ENCODE results near the gene CHST11. TPM values are rescaled to one million over a fixed set of nuclear protein-coding genes. Genes with fewer than 3 reads are reported as not detected.

CHST11 gene
- total RNA-seq, 1 donor from 2014 or later = 44.9 TPM

GRCh38 chr12:104627990-104628830 lies 171.5 kb downstream of the CHST11 start:
- Mint-ChIP-seq H3K4me1 (peaks cover 20% of the 10 kb centered on the region), H3K27me3 (no peaks in the 10 kb centered on the region), H3K36me3 (ENCODE audit: low read depth) (peaks cover 17% of the 10 kb centered on the region), H3K9me3 (no peaks in the 10 kb centered on the region), H3K27ac (peak overlapping the region; percentile 6), H3K4me3 (no peak overlapping the region)
- DNase-seq = no peak
- intact Hi-C loops (cut with micrococcal nuclease) = no loop called here

GRCh38 chr12:104628831-104629135 lies 172.0 kb downstream of the CHST11 start:
- H3K9me3 Mint-ChIP-seq = no peaks in the 10 kb centered on the region
- DNase-seq = no peak

GRCh38 chr12:104630230-104630670 lies 173.5 kb downstream of the CHST11 start:
- peaks cover 22% of the 10 kb centered on the region for H3K4me1 Mint-ChIP-seq
- H3K4me3 Mint-ChIP-seq = no peak overlapping the region
- no peaks in the 10 kb centered on the region for H3K27me3 Mint-ChIP-seq
- no peak for DNase-seq
- intact Hi-C loops (cut with micrococcal nuclease) = no loop called here
- H3K36me3 Mint-ChIP-seq (ENCODE audit: low read depth) = peaks cover 21% of the 10 kb centered on the region
- no peaks in the 10 kb centered on the region for H3K9me3 Mint-ChIP-seq
- H3K27ac Mint-ChIP-seq = no peak overlapping the region

More at GRCh38 chr12:104628831-104629135, 172.0 kb downstream of the CHST11 start:
- intact Hi-C loops (cut with micrococcal nuclease) = no loop called here
- Mint-ChIP-seq H3K27me3 (no peaks in the 10 kb centered on the region), H3K4me1 (peaks cover 17% of the 10 kb centered on the region), H3K36me3 (ENCODE audit: low read depth) (peaks cover 17% of the 10 kb centered on the region), H3K27ac (no peak overlapping the region), H3K4me3 (no peak overlapping the region)

- no peaks in the 10 kb centered on the region for H3K9me3 Mint-ChIP-seq
- H3K27ac Mint-ChIP-seq = no peak overlapping the region
- H3K36me3 Mint-ChIP-seq (ENCODE audit: low read depth) = peaks cover 27% of the 10 kb centered on the region
- intact Hi-C loops (cut with micrococcal nuclease) = no loop called here
- H3K27me3 Mint-ChIP-seq = no peaks in the 10 kb centered on the region
- no peak for DNase-seq
- H3K4me1 Mint-ChIP-seq = peaks cover 27% of the 10 kb centered on the region
- H3K4me3 Mint-ChIP-seq = no peak overlapping the region
Observed at GRCh38 chr12:104631867-104632266, 175.1 kb downstream of the CHST11 start.

- intact Hi-C loops (cut with micrococcal nuclease) = no loop called here
- H3K4me3 Mint-ChIP-seq = no peak overlapping the region
- peaks cover 31% of the 10 kb centered on the region for H3K4me1 Mint-ChIP-seq
- H3K9me3 Mint-ChIP-seq = no peaks in the 10 kb centered on the region
- H3K36me3 Mint-ChIP-seq (ENCODE audit: low read depth) = peaks cover 23% of the 10 kb centered on the region
- no peaks in the 10 kb centered on the region for H3K27me3 Mint-ChIP-seq
- no peak for DNase-seq
- no peak overlapping the region for H3K27ac Mint-ChIP-seq
Observed at GRCh38 chr12:104632724-104633201, 176.0 kb downstream of the CHST11 start.

- Mint-ChIP-seq H3K9me3 (peaks cover under 1% of the 10 kb centered on the region), H3K36me3 (ENCODE audit: low read depth) (peaks cover 30% of the 10 kb centered on the region), H3K27ac (no peak overlapping the region), H3K27me3 (no peaks in the 10 kb centered on the region), H3K4me3 (no peak overlapping the region), H3K4me1 (peaks cover 42% of the 10 kb centered on the region)
- intact Hi-C loops (cut with micrococcal nuclease) = no loop called here
- DNase-seq = no peak
Observed at GRCh38 chr12:104634044-104634443, 177.3 kb downstream of the CHST11 start.

GRCh38 chr12:104634852-104635251 lies 178.1 kb downstream of the CHST11 start:
- intact Hi-C loops (cut with micrococcal nuclease) = no loop called here
- peaks cover 8% of the 10 kb centered on the region for H3K9me3 Mint-ChIP-seq
- no peak for DNase-seq
- H3K4me1 Mint-ChIP-seq = peaks cover 50% of the 10 kb centered on the region
- H3K27me3 Mint-ChIP-seq = no peaks in the 10 kb centered on the region
- no peak overlapping the region for H3K4me3 Mint-ChIP-seq
- H3K36me3 Mint-ChIP-seq (ENCODE audit: low read depth) = peaks cover 38% of the 10 kb centered on the region
- no peak overlapping the region for H3K27ac Mint-ChIP-seq

GRCh38 chr12:104635607-104636343 lies 179.0 kb downstream of the CHST11 start:
- no peak for DNase-seq
- no peak overlapping the region for H3K27ac Mint-ChIP-seq

GRCh38 chr12:104636496-104636895 lies 179.7 kb downstream of the CHST11 start:
- Mint-ChIP-seq H3K36me3 (ENCODE audit: low read depth) (peaks cover 46% of the 10 kb centered on the region), H3K27ac (no peak overlapping the region), H3K9me3 (peaks cover 8% of the 10 kb centered on the region), H3K4me3 (no peak overlapping the region), H3K4me1 (peaks cover 53% of the 10 kb centered on the region), H3K27me3 (no peaks in the 10 kb centered on the region)
- intact Hi-C loops (cut with micrococcal nuclease) = no loop called here
- no peak for DNase-seq

More at GRCh38 chr12:104635607-104636343, 179.0 kb downstream of the CHST11 start:
- no peak overlapping the region for H3K4me3 Mint-ChIP-seq
- H3K36me3 Mint-ChIP-seq (ENCODE audit: low read depth) = peaks cover 43% of the 10 kb centered on the region
- intact Hi-C loops (cut with micrococcal nuclease) = no loop called here
- peaks cover 8% of the 10 kb centered on the region for H3K9me3 Mint-ChIP-seq
- peaks cover 53% of the 10 kb centered on the region for H3K4me1 Mint-ChIP-seq
- no peaks in the 10 kb centered on the region for H3K27me3 Mint-ChIP-seq

- Mint-ChIP-seq H3K9me3 (peaks cover 8% of the 10 kb centered on the region), H3K27ac (peak overlapping the region; percentile 30), H3K27me3 (no peaks in the 10 kb centered on the region), H3K36me3 (ENCODE audit: low read depth) (peaks cover 47% of the 10 kb centered on the region), H3K4me1 (peaks cover 51% of the 10 kb centered on the region), H3K4me3 (no peak overlapping the region)
- intact Hi-C loops (cut with micrococcal nuclease) = no loop called here
- DNase-seq = no peak
Observed at GRCh38 chr12:104637604-104638003, 180.9 kb downstream of the CHST11 start.

GRCh38 chr12:104638218-104638850 lies 181.6 kb downstream of the CHST11 start:
- DNase-seq = no peak
- Mint-ChIP-seq H3K27me3 (no peaks in the 10 kb centered on the region), H3K36me3 (ENCODE audit: low read depth) (peaks cover 44% of the 10 kb centered on the region), H3K27ac (no peak overlapping the region), H3K4me3 (no peak overlapping the region), H3K4me1 (peaks cover 48% of the 10 kb centered on the region), H3K9me3 (peaks cover 8% of the 10 kb centered on the region)
- intact Hi-C loops (cut with micrococcal nuclease) = no loop called here

- H3K27me3 Mint-ChIP-seq = no peaks in the 10 kb centered on the region
- DNase-seq = no peak
- no peak overlapping the region for H3K27ac Mint-ChIP-seq
- H3K36me3 Mint-ChIP-seq (ENCODE audit: low read depth) = peaks cover 43% of the 10 kb centered on the region
- H3K4me1 Mint-ChIP-seq = peaks cover 51% of the 10 kb centered on the region
- peaks cover 8% of the 10 kb centered on the region for H3K9me3 Mint-ChIP-seq
- peak overlapping the region; percentile 17 for H3K4me3 Mint-ChIP-seq
- intact Hi-C loops (cut with micrococcal nuclease) = no loop called here
Observed at GRCh38 chr12:104638851-104639240, 182.1 kb downstream of the CHST11 start.

- DNase-seq = no peak
- Mint-ChIP-seq H3K4me1 (peaks cover 52% of the 10 kb centered on the region), H3K4me3 (no peak overlapping the region), H3K36me3 (ENCODE audit: low read depth) (peaks cover 40% of the 10 kb centered on the region), H3K27me3 (no peaks in the 10 kb centered on the region), H3K27ac (no peak overlapping the region), H3K9me3 (peaks cover 10% of the 10 kb centered on the region)
- intact Hi-C loops (cut with micrococcal nuclease) = no loop called here
Observed at GRCh38 chr12:104640956-104641355, 184.2 kb downstream of the CHST11 start.

GRCh38 chr12:104641862-104642261 lies 185.1 kb downstream of the CHST11 start:
- no peak overlapping the region for H3K27ac Mint-ChIP-seq
- peaks cover 44% of the 10 kb centered on the region for H3K36me3 Mint-ChIP-seq (ENCODE audit: low read depth)
- no peak for DNase-seq
- H3K4me3 Mint-ChIP-seq = no peak overlapping the region
- no peaks in the 10 kb centered on the region for H3K27me3 Mint-ChIP-seq
- peaks cover 52% of the 10 kb centered on the region for H3K4me1 Mint-ChIP-seq
- H3K9me3 Mint-ChIP-seq = peaks cover 14% of the 10 kb centered on the region
- intact Hi-C loops (cut with micrococcal nuclease) = loop anchor here (2.0 kb wide), 1 partner anchor 17 kb away; no protein-coding TSS in a partner anchor
